CD4-positive, alpha-beta T cell treated with Interleukin-10 for 1 hour (primary cell): ENCODE data around the gene SCARF1.

ENCODE experiments used
- DNase-seq: peaks from one replicate; pipeline ENCODE4 v3.0.0-alpha.2; 2020

The SCARF1 gene

GRCh38 chr17:1648173-1648962 lies 2.8 kb upstream of the SCARF1 start:
- DNase-seq, result no peak

GRCh38 chr17:1647802-1648171 lies 2.3 kb upstream of the SCARF1 start:
- no peak for DNase-seq

- no peak for DNase-seq
These were observed 805 bp upstream of the SCARF1 start for GRCh38 chr17:1646199-1646875.

- DNase-seq, result peak; percentile 28
These were observed 882 bp downstream of the SCARF1 start for GRCh38 chr17:1644493-1645206.

DNA sequence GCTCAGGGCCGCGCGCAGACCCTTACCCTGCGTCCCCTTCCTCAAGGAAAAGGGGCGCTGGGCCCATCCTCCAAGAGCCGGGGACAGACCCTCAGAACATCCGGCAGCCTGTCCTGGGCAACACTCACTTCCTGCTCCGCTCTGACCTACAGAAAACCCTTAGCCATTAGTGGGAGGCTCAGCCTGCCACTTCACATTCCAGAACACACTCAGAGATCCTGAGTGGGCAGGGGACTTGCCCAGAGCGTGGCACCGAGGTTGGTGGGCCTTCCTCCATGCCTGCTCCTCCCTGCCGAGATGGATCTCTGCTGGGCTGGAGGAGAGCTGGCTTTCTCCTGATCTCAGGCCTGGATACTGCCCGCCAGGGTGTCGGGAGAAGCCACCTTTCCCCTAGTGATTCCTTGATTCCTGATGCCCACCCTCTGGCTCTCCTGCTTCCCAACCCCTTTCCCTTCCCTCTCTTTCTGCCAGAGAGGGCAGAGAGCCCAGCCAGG lies 1.5 kb downstream of the SCARF1 start:
- no peak for DNase-seq

- peak; percentile 74 for DNase-seq
These were observed 2.1 kb downstream of the SCARF1 start for GRCh38 chr17:1643293-1643998.

DNA sequence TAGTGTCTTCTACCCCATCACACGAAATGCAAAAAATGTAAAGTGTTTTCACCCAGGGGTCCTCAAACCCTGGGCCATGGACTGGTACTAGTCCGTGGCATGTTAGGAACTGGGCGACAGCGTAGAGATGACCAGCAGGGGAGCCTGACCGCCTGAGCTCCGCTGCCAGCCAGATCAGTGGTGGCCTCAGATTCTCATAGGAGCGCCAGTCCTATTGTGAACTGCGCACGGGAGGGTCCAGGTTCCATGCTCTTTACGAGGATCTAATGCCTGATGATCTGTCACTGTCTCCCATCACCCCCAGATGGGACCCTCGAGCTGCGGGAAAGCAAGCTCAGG lies 4.5 kb downstream of the SCARF1 start:
- no peak for DNase-seq

DNA sequence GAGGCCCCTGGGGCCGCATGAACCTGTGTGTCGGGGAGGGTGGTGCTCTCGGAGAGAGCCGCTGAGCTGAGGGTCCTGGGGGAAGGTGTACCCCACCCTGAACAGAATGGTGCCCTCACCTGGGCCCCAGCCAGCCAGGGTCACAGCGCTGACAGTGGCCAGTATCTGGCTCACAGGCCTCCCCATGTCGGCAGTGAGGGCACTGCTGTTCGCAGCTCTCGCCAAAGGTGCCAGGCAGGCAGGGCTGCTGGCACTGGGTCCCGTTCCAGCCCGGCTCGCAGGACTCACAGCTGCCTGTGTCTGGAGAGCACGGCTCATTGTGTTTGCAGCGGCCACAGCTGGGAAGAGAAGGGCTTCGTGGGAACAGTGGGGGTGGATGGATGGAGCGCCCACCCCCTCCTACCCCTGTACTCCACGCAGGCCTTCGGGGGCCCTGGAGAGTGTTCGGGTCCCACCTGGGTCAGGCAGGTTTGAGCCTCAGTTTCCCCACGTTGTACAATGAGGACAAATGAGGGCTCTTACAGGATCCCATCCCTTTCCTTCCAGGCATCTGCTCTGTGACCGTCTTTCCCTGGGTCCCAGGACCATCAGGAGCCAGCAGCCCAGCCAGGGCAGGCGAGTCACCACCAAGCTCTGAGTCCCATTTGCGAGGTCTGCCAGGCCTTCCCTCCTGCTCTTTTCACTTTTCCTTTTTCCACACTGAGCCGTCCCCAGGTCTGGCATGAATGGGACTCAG lies 5.0 kb downstream of the SCARF1 start:
- DNase-seq, result no peak

DNA sequence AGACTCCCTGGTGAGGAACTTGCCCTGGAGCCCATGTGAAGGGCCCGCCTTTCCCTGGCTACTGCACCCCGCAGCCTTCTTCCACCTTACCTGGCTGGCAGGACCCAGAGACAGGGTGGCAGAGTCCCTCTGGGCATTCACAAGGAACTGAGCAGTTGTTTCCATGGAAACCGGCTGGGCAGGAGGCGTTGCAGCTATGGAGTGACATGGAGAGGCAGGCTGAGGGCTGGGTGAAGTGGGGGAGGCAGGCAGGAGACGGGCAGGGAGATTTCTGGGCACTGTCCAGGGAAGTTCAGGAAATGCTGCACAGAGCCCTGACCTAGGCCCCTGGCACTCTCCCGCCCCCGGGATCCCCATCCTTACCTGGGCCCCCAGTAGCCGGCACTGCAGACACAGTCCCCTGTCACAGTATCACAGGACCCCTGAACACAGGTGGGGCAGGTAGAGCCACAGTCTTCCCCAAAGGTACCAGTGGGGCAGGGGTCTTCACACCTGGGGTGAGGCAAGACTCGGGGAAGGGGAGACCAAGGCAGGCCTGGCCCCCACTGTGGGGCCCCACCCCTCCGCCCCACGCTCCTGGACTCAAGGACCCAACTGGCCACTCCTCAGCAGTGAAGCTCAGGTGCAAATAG lies 5.9 kb downstream of the SCARF1 start:
- DNase-seq, result no peak

- no peak for DNase-seq
These were observed 6.8 kb downstream of the SCARF1 start for GRCh38 chr17:1638624-1639300.

DNA sequence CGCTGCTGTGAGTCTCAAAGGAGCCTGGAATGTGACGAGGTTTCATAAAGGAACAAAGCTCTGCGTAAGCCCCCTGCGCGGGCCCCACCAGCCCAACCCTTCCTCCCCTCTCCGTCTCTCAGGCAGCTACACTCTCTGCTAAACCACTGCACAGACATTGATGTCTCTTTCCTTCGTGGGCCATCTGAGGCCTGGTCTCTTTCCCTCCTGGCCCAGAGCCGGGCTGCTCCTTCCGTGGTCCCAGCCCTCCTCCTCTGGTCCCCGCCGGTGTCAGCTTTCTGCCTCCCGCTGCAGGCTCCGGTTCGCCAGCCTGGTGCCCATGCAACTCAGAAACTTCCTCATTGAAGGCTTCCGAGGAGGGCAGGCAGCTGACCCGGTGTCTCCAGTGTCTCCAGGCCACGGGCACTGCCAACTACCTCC lies 7.4 kb downstream of the SCARF1 start:
- no peak for DNase-seq

DNA sequence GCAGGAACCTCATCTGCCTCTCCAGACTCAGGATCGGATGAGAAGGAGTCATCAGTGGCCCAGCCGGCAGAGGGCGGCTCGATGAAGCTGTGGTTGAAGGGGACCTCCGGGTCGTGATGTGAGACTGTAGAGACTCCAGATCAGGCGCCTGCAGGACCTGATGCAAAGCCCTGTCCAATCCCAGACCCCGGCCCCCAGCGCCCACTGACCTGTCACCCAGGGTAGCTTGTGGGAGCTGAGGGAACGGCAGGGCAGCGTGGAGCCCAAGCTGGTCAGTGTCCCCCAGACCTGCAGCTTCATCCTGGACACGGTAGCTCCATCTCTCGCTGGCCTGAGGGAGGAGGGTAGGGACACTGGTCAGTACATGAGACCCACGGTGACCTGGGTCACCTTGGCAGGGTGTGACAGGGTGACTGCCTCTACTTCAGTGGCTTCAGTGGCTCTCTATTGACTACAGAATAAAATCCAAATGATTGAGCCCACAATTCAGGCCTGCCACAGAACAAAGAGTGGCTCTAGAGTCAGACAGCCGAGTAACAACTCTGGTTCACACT lies 8.7 kb downstream of the SCARF1 start:
- no peak for DNase-seq

DNA sequence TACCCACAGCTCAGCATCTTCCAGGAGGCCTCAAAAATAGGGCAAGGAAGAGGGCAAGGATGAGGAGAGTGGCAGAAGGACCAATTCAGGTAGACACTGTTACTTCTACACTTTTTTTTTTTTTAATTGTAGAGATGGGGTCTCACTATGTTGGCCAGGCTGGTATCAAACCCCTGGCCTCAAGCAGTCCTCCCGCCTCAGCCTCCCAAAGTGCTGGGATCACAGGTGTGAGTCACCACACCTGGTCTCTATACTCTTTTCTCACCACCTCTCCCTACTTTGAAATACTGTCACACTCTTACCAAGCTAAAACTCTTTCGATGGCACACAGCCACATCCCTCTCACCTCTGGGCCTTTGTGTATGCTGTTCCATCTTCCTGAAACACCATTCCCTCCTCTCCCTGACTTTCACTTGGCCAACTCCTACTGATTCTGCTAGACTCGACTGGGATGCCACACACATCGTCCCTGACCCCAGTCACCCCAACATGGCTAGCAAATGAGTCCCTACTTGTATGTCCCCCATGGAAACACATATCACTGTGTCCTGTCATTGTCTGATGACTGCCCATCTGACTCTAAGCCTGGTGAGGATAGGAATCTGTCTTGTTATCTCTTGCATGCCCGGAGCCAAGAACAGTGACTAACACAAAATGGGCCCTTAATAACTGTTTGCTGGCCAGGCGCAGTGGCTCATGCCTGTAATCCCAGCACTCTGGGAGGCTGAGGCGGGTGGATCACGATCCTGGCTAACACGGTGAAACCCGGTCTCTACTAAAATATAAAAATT lies 9.7 kb downstream of the SCARF1 start:
- DNase-seq, result no peak

- no peak for DNase-seq
These were observed 10.5 kb downstream of the SCARF1 start for GRCh38 chr17:1634841-1635650.

DNA sequence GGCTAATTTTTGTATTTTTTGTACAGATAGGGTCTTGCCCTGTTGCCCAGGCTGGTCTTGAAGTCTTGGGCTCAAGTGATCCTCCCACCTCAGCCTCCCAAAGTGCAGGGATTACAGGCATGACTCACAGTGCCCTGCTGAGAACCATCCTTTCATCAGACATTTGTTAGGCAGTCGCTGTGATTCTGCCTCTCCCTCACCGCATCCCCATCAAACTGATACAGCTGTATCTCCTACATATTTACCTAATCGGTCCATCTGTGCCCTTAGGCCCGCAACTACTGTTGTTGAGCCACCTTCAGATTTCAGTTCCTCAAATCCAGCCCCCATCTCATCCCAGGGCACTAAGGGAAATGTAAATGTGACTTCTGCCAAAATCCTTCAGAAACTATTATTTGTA lies 14.9 kb downstream of the SCARF1 start:
- DNase-seq, result no peak

DNA sequence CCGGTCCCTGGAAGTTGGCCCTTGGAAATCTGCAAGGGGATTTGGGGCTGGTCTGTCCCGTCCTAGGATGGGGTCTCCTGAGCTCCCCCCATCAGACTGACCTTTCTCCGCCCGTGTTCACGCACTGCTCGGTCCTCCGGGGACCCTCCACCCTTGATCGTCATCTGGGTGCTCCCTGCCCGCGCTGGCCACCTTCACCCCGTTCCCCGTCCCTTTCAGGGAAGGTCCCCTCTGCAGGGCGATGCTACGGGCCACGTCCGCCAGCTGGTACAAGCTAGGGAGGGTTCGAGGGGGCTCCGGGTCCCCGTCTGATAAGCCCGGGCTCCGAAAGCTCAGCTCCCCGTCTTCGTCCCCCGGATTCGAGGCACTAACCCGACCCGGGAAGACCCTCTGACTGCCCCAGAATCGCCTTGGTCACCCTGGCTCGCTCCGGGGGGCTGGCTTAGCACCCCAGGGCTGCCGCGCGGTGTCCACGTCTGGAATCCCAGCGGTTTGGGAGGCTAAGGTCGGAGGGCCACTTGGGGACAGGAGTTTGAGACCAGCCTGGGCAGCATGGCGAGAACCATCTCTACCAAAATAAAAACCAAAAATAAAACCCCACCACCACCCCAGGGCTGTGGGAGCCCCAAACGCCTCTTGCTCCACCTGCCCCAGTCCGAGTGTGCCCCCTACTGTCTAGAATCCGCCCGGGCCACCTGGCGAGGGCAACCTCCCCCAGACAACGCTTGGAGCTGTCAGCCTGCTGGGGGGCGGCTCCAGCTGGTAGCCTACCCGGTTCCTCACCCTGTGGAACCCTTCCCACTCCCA lies 15.8 kb downstream of the SCARF1 start:
- DNase-seq, result peak; percentile 77

- peak; percentile 93 for DNase-seq
These were observed 16.6 kb downstream of the SCARF1 start for GRCh38 chr17:1628856-1629503.
